HG03558 (cell line): ENCODE results near the gene OR56A1.
"Not testable (repeated sequence)": the region's sequence is repeated elsewhere in the genome, so short reads cannot be mapped to it uniquely, and the experiment has no call there.

ENCODE experiments used
- ATAC-seq: cut with Tn5 transposase; IDR thresholded peaks from one replicate; pipeline ENCODE4 v1.9.1; 2021; ENCODE audit warnings: moderate number of reproducible peaks; ENCODE audit not compliant: unreplicated experiment; ENCODE audit errors: extremely low read depth

OR56A1 gene, protein sequence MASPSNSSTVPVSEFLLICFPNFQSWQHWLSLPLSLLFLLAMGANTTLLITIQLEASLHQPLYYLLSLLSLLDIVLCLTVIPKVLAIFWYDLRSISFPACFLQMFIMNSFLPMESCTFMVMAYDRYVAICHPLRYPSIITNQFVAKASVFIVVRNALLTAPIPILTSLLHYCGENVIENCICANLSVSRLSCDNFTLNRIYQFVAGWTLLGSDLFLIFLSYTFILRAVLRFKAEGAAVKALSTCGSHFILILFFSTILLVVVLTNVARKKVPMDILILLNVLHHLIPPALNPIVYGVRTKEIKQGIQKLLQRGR

DNA sequence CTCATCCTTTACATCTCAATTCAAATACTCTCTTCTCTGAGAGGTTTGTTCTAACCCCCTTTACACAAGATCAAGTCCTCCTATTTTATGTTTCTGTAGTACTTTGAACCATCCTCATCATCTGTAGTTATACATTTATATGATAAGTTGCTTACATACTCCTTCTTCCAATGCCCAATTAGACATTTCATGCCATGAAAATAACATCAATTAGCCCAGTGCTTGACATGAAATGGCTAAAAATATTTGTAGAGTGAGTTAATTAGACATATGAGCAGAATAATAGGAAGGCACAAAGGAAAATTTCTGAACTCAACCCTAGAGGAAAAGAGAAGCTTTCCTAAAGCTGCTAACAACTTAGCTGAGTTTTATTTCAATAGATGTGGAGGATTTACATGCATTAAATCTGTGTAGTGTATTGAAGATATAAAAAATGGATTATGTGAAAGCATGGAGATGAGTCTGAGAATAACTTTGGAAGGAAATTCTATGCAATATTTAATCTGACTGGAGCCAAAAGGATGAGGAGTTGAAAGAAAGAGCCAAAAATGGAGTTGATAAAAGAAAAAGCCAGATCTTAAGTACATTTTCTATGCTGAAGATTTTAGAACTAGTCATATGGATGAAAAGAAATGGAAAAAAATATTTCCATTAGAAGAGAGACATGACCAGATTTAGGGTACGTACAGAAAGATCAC is at the start of gene OR56A1:
Gene OR56A1 (minus strand): TSS at position 51 of the 698 bp plus-strand sequence. CDS start 3,066 bp downstream, outside the sequence.
- no peak for ATAC-seq

- ATAC-seq = no peak
Measured at GRCh38 chr11:6079463-6079862, 48.9 kb upstream of the OR56A1 start.

GRCh38 chr11:6077723-6078122 is 47.2 kb upstream of the OR56A1 start:
- no peak for ATAC-seq

GRCh38 chr11:6076443-6076842 is 45.9 kb upstream of the OR56A1 start:
- ATAC-seq = not testable (repeated sequence)

- no peak for ATAC-seq
Measured at GRCh38 chr11:6067502-6067901, 36.9 kb upstream of the OR56A1 start.

GRCh38 chr11:6062691-6063358 is 32.3 kb upstream of the OR56A1 start:
- ATAC-seq = no peak

DNA sequence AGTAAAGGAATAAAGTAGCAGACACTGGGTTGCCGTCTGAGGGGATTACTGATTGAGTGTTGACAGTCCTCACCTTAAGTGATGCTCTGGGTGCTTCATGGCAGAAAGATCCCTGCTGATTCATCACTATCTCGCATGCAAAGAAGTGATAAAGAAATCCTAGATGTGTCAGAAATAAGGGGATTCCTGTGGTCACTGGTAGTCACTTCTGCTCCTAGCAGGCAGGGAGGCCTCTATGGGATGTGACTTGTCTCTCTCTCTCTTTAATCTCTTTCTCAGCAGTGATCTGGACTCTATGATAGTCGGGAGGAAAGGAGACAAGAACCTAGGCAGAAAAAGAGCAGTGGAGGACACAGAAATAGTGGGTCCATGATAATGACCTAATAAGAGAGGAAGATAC is 30.9 kb upstream of the OR56A1 start:
- no peak for ATAC-seq

- ATAC-seq = no peak
Measured at GRCh38 chr11:6057452-6057851, 26.9 kb upstream of the OR56A1 start.

DNA sequence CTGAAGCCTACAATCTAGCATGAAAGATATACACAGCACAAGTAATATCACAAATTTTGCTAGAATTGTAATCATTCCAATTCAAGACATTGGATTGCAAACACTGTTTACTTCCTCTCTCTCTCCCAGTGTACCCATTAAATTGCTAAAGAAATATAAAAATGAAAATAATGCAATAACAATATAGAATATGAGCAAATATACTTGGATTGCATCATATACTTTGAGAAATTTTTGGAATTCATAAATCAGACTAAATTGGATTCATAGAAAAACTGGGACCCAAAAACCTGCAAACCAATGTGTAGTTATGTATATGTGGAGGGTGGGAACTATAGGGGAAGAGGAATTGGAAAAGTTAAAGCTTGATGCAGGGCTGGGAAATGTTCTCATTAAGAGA is 25.0 kb upstream of the OR56A1 start:
- no peak for ATAC-seq

DNA sequence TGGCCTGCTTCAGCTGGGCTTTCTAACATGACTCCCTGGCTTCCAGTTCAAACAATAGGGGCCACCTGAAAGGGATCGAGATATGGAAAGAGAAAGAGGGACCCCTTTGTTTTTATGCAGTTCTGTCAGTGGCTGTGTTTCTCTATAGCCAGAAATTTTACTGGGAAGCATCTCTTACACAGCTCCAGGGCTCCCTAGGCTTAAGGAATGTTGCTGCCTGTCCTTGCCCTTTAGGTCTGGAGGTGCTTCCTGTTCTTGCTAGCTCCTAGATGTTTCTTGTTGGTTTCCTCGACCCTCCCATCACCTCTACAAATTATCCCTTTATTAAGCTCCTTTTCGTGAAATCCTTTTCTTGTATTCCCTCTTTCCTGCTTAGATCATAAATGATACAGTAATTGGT is 21.8 kb upstream of the OR56A1 start:
- ATAC-seq = no peak

DNA sequence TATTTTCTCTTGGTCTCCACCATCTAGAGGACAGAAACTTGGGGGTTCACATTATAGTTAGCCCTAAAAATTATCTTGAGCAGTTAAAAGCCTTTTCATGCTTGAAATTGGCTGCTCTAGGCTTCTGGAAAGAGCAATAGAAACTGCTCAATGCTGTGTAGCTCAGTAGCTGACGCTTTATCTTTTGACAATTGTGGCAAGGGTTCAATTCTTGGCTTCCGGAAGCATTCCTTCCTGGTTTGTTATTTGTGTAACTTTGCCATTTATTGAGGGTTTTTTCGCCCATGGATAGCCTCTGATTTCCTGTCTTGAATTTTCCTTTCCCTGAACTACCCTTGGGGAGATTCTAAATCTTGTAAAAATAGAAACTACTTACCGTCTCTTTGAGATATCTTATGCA is 10.3 kb upstream of the OR56A1 start:
- no peak for ATAC-seq

DNA sequence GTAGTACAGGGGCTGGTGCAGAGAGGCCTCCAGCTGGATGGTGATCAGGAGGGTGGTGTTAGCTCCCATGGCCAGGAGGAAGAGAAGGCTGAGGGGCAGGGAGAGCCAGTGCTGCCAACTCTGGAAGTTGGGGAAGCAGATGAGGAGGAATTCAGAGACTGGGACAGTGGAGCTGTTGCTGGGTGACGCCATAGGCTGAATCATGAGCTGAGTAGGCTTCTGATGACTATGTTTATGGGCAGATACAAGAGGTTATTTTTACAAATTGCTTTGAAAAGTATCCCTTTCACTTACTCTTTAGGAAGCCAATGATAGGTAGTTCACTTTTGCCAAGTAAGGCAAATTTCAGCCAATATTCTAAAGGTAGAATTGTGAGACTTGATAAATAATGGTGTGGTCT is 3.1 kb downstream of the OR56A1 start:
- no peak for ATAC-seq

DNA sequence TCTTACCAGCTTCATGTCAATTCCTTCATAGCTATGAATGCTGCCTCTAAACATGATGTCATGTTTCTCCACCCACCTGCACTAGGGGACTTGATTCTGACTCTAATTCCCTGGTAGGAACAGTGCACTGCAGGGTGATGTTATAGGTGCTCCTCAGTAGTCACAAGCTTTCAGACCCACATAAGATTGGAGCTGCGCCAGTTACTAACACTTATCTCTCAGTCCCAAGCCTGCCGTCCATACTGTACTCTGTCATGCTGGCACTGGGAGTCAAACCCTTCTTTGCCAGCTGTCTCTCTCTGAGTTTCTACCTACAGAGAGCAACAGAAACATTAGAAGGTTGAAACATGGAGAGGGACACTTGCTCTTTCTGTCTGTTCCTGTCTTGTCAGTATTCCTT is 5.5 kb downstream of the OR56A1 start:
- ATAC-seq = no peak

DNA sequence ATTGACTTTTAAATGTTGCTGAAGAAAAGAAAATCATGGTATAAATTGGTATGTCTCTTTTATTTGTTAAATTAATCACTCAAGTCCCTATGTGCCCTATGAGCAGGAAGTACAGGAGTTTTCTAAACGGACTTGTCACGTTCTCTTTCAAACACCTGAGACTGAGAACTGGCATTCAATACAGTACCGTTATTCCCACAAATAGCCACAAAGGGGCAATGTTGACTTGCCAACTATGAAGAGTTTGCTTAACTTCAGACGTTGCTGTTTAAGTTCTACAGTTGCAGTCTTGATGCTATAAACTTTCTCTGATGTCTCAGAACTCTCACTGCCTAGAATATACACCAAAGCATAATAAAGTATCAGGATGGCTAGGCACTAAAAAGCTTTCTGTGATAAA is 7.6 kb downstream of the OR56A1 start:
- ATAC-seq = no peak

GRCh38 chr11:6013042-6013441 is 17.5 kb downstream of the OR56A1 start:
- ATAC-seq = no peak

- no peak for ATAC-seq
Measured at GRCh38 chr11:6012035-6012668, 18.4 kb downstream of the OR56A1 start.

GRCh38 chr11:6006846-6007245 is 23.7 kb downstream of the OR56A1 start, which contains the start of gene OR56A4:
Gene OR56A4 (minus strand): TSS chr11:6006946. CDS start chr11:6002992, 3,954 bp downstream.
- ATAC-seq = no peak

DNA sequence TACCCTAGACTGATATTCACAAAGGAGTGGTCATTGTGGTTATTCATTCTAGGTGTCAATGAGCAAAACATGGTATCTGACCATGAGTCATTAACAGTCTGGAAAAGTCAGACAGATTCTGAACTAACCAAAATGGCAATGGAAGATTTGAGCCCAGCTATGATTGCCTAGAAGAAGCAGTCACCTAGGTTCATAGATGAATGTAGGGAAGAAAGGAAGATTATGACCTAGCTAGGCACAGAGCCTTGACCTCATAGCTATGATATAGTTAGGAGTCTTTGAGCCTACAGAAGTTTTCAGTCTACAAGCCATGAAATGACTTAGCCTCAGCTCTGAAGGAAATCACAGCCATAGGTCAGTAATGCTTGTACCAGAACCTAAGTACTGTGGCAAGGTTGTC is 24.2 kb downstream of the OR56A1 start:
- ATAC-seq = no peak

DNA sequence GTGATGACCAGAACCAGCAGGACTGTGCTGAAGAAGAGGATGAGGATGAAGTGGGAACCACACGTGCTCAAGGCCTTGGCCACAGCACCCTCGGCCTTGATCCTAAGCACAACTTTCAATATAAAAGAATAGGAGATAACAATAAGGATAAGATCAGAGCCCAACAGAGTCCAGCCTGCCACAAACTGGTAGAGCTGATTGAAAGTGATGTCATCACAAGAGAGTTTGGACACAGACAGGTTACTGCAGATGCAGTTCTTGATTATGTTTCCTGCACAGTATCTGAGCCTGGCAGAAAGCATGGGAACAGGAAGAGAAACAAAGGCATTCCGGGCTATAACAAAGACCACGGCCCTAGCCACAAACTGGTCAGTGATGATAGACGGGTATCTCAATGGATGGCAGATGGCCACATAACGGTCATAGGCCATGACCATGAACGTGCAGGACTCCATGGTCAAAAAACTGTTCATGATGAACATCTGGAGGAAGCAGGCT is 28.3 kb downstream of the OR56A1 start:
- no peak for ATAC-seq

DNA sequence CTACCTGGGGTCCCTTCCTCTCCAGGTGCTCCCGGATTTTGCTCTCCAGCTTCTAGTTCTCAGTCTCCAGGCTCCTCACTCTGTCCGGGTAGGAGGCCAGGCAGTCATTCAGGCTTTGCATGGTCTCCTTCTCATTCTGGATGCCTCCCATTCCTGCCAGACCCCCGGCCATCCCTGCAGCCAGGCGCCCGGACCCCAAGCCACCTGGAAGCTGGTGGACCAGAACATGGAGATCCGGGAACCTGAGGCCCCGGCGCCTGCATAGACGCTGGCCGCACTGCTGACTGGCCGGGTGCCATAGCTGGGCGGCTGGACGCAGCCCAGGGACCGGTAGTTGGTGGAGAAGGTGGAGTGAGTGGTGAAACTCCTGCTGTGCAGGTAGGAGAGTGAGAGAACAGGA is 35.8 kb downstream of the OR56A1 start:
- no peak for ATAC-seq
